ENCODE results near the gene ZNF541.
A peak's percentile ranks its signal among the peaks of the same experiment; 100 is the strongest.

Gene ZNF541

DNA sequence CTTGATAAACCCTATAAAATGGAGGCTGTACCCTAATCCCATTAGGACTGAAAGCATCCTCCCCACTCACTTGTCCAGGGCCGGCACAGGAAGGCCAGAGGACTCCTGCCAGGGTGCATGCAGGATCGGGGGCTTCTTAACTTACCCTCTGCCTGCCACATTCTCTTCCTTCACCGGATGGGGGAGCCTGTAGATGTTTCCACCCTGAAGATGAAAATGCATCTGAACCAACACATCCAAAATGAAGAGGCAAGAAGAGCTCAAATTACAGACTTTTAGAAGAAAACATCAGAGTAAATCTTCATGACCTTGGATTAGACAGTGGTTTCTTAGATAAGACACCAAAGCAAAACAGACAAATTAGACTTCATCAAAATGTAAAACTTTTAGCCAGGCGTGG is 32.2 kb downstream of the ZNF541 start:
- DNase-seq = peak; percentile 57

DNA sequence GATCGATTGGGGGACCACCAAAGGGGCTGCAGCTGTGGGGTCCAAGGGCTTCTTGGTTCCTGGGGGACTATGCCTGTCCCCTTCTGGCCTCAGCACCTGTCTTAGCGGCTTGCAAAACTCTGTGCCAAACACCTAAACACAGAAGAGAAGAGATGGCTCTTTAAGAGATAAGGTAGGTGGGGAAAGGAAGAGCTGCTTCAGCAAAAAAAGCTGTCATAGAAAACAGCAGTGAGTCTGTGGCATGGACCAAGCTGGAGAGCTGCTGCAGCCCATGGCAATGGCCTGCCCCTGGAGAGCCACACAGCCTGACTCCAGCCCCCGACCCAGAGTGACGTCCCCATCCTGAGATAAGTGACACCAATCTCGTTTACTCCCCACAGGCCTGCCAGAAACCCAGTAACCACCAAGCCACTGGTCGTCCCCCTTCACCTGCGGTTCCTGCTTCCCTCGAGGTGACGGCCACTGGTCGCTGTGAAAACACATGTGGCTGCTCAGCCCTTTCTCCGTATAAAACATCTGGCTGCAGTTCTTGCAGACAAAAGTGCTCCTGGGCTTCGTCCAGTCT is 33.1 kb downstream of the ZNF541 start:
- no peak for DNase-seq

DNA sequence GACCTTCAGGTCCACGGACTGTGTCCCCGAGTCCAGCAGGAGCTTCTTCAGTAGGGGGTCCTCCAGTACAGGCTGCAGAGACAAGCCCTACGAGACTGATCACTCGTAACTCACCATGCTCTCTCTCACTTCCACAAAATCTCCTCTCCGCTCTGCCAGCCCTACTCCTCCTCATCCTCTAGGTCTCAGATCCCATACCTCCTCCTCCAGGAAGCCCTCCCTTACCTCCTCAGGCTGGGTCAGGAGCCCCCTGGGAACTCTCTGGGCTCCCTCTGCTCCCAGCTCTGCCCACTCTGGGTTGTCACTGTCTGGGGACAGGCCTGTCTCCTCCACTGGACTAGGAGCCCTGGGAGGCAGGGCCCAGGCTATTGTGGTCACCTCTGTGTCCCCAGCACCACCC is 34.1 kb downstream of the ZNF541 start:
- no peak for DNase-seq

DNA sequence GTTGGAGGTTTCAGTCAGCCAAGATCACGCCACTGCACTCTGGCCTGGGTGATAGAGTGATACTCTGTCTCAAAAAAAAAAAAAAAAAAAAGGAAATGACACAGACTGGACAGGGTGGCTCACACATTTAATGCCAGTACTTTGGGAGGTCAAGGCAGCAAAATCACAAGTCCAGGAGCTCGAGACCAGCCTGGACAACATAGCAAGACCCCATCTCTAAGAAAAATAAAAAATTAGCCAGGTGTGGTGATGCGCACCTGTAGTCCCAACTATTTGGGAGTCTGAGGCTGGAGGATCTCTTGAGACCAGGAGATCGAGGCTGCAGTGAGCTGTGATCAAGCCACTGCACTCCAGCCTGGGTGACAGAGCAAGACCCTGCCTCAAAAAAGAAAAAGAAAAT is 35.5 kb downstream of the ZNF541 start:
- no peak for DNase-seq

DNA sequence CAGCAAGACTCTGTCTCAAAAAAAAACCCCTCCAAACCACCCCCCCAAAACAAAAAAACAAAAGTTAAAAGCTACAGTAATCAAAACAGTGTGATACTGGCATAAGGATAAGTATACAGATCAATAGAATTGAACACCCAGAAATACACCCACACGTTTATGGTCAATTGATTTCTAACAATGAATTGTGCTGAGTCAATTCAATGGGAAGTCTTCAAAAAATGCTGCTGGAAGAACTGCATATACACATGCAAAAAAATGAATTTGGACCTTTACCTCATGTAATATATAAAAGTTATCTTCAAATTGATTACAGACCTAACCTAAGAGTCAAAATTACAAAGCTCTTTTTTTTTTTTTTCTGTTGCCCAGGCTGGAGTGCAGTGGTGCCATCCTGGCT is 38.3 kb downstream of the ZNF541 start:
- DNase-seq = no peak

DNA sequence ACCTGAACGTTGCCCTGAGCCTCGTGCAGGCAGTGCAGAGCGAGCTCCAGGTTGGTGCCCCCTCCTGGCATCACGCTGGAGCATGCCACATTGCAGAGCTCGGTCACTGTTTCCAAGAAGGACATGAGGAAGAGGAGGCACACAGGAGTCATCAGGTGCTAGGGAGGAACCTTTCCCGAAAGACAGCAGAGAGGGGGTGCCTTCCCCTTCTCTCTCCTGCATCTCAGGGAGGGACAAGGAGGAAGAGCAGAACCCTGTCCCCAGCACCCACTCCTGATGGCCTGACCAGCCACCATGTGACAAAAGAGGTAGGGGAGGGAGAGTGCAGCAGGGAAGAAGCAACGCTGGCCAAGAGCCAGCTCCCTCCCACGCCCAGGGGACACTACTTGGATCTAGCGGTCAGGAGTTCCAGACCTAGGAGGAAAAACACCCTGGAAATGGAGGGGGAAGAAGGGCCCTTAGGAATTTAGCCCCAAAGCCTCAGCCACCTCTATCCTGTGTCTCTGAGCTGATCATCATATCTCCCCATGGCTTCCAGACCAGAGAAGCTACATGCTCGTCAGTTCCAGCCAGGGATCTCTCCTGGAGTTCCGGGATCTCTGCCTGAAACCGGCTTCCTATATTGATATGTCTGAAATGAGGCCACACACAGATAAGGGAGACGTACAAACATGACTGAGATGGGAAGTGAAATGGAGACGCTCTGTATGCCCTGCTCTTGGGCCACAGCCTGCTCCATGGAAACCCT is 41.1 kb downstream of the ZNF541 start:
- no peak for DNase-seq

DNA sequence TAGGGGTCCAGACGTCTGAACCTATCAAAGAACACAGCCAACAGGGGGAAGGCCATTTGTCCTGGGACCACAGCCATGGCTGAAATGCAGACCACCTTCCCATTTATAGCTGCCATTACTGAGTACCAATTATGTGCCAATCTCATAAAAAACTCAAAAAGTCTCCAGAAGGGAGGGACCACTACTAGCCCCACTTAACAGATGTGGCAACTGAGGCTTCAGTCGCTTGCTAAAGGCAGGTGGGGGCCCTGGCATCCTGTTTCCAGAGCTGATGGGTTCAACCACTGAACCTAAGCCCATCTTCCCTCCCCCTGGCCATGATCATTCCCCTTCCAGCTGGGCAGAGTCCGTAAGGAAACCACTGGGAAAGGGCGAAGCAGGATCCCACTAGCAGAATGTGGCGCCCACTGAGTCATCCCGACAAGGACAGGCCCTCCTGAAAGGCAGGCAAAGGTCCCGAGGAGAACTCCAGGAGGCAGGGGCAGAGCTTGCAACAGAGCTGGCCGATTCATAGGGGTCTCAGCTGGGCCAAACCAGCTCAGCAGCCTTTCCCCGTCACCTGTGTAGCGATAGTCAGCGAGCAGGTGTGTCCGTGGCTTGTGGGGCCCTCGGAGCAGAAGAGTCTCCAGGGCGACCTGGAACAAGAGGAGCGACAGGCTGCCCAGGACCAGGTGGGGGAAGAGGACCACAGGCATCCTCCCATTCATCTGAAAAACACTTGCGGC is 43.8 kb downstream of the ZNF541 start:
- no peak for DNase-seq

DNA sequence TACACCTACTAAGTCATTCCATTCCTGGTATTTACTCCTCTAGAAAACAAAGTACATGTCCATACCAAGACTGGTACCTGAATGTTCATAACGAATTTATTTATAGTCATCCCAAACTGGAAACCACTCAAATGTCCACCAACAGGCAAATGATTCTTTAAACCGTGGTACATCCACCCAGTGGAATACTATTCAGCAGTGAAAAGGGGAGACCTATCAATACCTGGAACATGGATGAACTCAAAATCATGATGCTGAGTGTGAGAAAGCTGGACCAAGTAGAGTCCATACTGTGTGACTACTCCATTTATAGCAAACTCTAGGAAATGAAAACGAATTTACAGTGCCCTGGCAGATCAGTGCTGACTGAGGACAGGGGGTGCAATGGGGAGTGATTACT is 46.1 kb downstream of the ZNF541 start:
- DNase-seq = no peak

DNA sequence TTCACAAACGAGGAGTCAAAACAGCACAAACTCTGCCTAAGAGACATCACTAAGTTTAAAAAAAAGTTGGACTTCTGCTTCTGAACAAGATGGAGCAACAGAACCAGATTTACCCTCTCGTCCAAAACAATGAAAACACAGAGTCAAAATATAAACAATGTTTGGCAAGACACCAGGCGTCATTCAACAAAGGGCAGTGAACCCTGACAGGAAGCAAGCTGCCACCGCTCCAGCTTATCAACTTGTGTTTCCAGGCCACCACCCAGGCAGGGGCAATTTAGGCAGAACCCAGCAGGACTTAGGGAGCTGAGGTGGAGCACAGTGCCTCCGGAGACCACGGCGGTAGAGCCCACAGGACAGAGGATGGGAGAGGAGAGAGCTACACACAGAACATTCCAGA is 49.5 kb downstream of the ZNF541 start:
- no peak for DNase-seq

All from fibroblast of skin of right quadriceps (primary cell).